CD4-positive, alpha-beta T cell treated with Interleukin-15 for 4 hours (primary cell): Measurements from ENCODE around the gene KCNK15.

ENCODE experiments used
- DNase-seq: peaks from one replicate; pipeline ENCODE4 v3.0.0-alpha.2; 2020; ENCODE audit warnings: low spot score

The KCNK15 gene

GRCh38 chr20:44790638-44791393 is 45.2 kb downstream of the KCNK15 start:
- no peak for DNase-seq

GRCh38 chr20:44792796-44793195 is 47.1 kb downstream of the KCNK15 start:
- no peak for DNase-seq

GRCh38 chr20:44795836-44796235 is 50.2 kb downstream of the KCNK15 start:
- DNase-seq: no peak

- DNase-seq: no peak
Observed at GRCh38 chr20:44796311-44796710, 50.6 kb downstream of the KCNK15 start.

GRCh38 chr20:44796758-44797457 is 51.2 kb downstream of the KCNK15 start:
- no peak for DNase-seq

- no peak for DNase-seq
Observed at GRCh38 chr20:44799691-44800090, 54.0 kb downstream of the KCNK15 start.

GRCh38 chr20:44800391-44801046 is 54.9 kb downstream of the KCNK15 start:
- no peak for DNase-seq
